SK-N-SH treated with all-trans-retinoic acid at 6 μM for 48 hours (cell line): Measurements from ENCODE around the gene OR9A2.

Source experiments
- ATAC-seq: fragments of 200-7000 bp; cut with Tn5 transposase; 3 replicates; pipeline ENCODE4 v1.9.1; 2020; ENCODE audit warnings: mild to moderate bottlenecking, moderate library complexity
- ARNTL ChIP-seq: fragments of 450-650 bp; formaldehyde crosslinking; IDR thresholded peaks from 2 replicates; pipeline ENCODE4 v1.5.0; 2020; ENCODE audit warnings: low read depth, mild to moderate bottlenecking, moderate library complexity, borderline replicate concordance
- BACH2 ChIP-seq: fragments of 250-450 bp; sonication (Bioruptor Pico); IDR thresholded peaks from 2 replicates; pipeline ENCODE4 v1.9.0; 2021; ENCODE audit warnings: mild to moderate bottlenecking, borderline replicate concordance
- CREB5 ChIP-seq: fragments of 250-450 bp; sonication (Bioruptor Pico); IDR thresholded peaks from 2 replicates; pipeline ENCODE4 v1.5.1; 2020; ENCODE audit warnings: low read depth, mild to moderate bottlenecking, moderate library complexity
- CSDC2 ChIP-seq: fragments of 250-450 bp; sonication (Bioruptor Pico); IDR thresholded peaks from 2 replicates; pipeline ENCODE4 v1.5.0; 2020; ENCODE audit warnings: mild to moderate bottlenecking, moderate library complexity
- CSRNP3 ChIP-seq: fragments of 250-450 bp; sonication (Bioruptor Pico); IDR thresholded peaks from 2 replicates; pipeline ENCODE4 v1.5.1; 2021; ENCODE audit warnings: mild to moderate bottlenecking, moderate library complexity
- ESRRG ChIP-seq: fragments of 250-450 bp; sonication (Bioruptor Pico); IDR thresholded peaks from 2 replicates; pipeline ENCODE4 v1.6.1; 2021; ENCODE audit warnings: mild to moderate bottlenecking
- GLIS3 ChIP-seq: fragments of 250-450 bp; sonication (Bioruptor Pico); IDR thresholded peaks from 2 replicates; pipeline ENCODE4 v1.5.0; 2020; ENCODE audit warnings: mild to moderate bottlenecking, moderate library complexity
- ISL1 ChIP-seq: fragments of 250-450 bp; sonication (Bioruptor Pico); IDR thresholded peaks from 2 replicates; pipeline ENCODE4 v2.1.2; 2022; ENCODE audit warnings: mild to moderate bottlenecking, moderate library complexity
- OSR1 ChIP-seq: fragments of 250-450 bp; sonication (Bioruptor Pico); IDR thresholded peaks from 2 replicates; pipeline ENCODE4 v1.8.0; 2022; ENCODE audit warnings: moderate library complexity, mild to moderate bottlenecking, inconsistent platforms
- PATZ1 ChIP-seq: fragments of 250-450 bp; sonication (Bioruptor Pico); IDR thresholded peaks from 2 replicates; pipeline ENCODE4 v1.8.0; 2020; ENCODE audit warnings: mild to moderate bottlenecking, moderate library complexity, borderline replicate concordance
- POU6F1 ChIP-seq: fragments of 250-450 bp; sonication (Bioruptor Pico); IDR thresholded peaks from 2 replicates; pipeline ENCODE4 v1.8.0; 2021; ENCODE audit warnings: low read depth, mild to moderate bottlenecking, moderate library complexity, borderline replicate concordance
- TCF4 ChIP-seq: fragments of 250-450 bp; sonication (Bioruptor Pico); IDR thresholded peaks from 2 replicates; pipeline ENCODE4 v1.8.0; 2021; ENCODE audit warnings: mild to moderate bottlenecking, moderate library complexity, borderline replicate concordance
- TSHZ2 ChIP-seq: fragments of 250-450 bp; sonication (Bioruptor Pico); IDR thresholded peaks from 2 replicates; pipeline ENCODE4 v1.5.0; 2020; ENCODE audit warnings: mild to moderate bottlenecking, moderate library complexity
- ZC3H10 ChIP-seq: fragments of 250-450 bp; sonication (Bioruptor Pico); IDR thresholded peaks from 2 replicates; pipeline ENCODE4 v1.5.1; 2021; ENCODE audit warnings: mild to moderate bottlenecking, moderate library complexity
- ZNF565 ChIP-seq: fragments of 450-650 bp; formaldehyde crosslinking; conservative IDR thresholded peaks from 2 replicates; pipeline ENCODE4 v1.5.0; 2020; ENCODE audit warnings: low read depth, mild to moderate bottlenecking, moderate library complexity
- ZNF70 ChIP-seq: fragments of 450-650 bp; formaldehyde crosslinking; IDR thresholded peaks from 2 replicates; pipeline ENCODE4 v1.5.0; 2020; ENCODE audit warnings: mild to moderate bottlenecking, moderate library complexity
- ZNF8 ChIP-seq: fragments of 450-650 bp; formaldehyde crosslinking; IDR thresholded peaks from 2 replicates; pipeline ENCODE4 v1.5.0; 2020; ENCODE audit warnings: mild to moderate bottlenecking, moderate library complexity

OR9A2 gene

GRCh38 chr7:143073556-143073955 is 46.6 kb upstream of the OR9A2 start (continued):
- TF ChIP-seq CREB5 (CRISPR knock-in tag) (no peak), ZNF8 (no peak), GLIS3 (CRISPR knock-in tag) (no peak), OSR1 (no peak), TCF4 (CRISPR knock-in tag) (no peak)

- ATAC-seq = peak; percentile 55
- TF ChIP-seq TSHZ2 (CRISPR knock-in tag) (no peak), PATZ1 (CRISPR knock-in tag) (no peak), GLIS3 (CRISPR knock-in tag) (no peak), CSRNP3 (CRISPR knock-in tag) (no peak), CSDC2 (CRISPR knock-in tag) (no peak), ISL1 (CRISPR knock-in tag) (no peak), ESRRG (CRISPR knock-in tag) (no peak), POU6F1 (CRISPR knock-in tag) (no peak), TCF4 (CRISPR knock-in tag) (no peak), ZC3H10 (CRISPR knock-in tag) (no peak), OSR1 (no peak), BACH2 (CRISPR knock-in tag) (no peak), ZNF565 (no peak), ZNF70 (CRISPR knock-in tag) (no peak), ARNTL (CRISPR knock-in tag) (no peak)
These were observed 43.1 kb upstream of the OR9A2 start for GRCh38 chr7:143069912-143070500.

GRCh38 chr7:143068446-143068845 is 41.5 kb upstream of the OR9A2 start:
- TF ChIP-seq CSDC2 (CRISPR knock-in tag) (no peak), BACH2 (CRISPR knock-in tag) (no peak), ISL1 (CRISPR knock-in tag) (no peak)
- TF ChIP-seq, all 23 proteins: peak for 0
- no peak for ATAC-seq

- TF ChIP-seq OSR1 (no peak), TSHZ2 (CRISPR knock-in tag) (no peak), BACH2 (CRISPR knock-in tag) (no peak)
- no peak for ATAC-seq
These were observed 36.8 kb upstream of the OR9A2 start for GRCh38 chr7:143063741-143064140.
